ENCODE results near the gene CPTP. TPM values are rescaled to one million over a fixed set of nuclear protein-coding genes. Genes with fewer than 3 reads are reported as not detected.

The CPTP gene
- total and polyA plus RNA-seq, 2 of the 13 experiments (the other 11 are each of a cell fraction or from before 2014, with no cell fraction given) = 5.5 to 9.3 TPM

GRCh38 chr1:1347663-1348419, 23.2 kb downstream of the CPTP start (continued):
- TF ChIP-seq KAT2B (IDR thresholded peaks at IDR 0.05; ENCODE audit: borderline replicate concordance, low read depth, low read length) (no peak), ATF7-NPFF (CRISPR knock-in tag; IDR thresholded peaks at IDR 0.05; ENCODE audit: low read depth) (0 out of 2 replicates have a peak, but pooled peaks have one; percentile 30)

DNA sequence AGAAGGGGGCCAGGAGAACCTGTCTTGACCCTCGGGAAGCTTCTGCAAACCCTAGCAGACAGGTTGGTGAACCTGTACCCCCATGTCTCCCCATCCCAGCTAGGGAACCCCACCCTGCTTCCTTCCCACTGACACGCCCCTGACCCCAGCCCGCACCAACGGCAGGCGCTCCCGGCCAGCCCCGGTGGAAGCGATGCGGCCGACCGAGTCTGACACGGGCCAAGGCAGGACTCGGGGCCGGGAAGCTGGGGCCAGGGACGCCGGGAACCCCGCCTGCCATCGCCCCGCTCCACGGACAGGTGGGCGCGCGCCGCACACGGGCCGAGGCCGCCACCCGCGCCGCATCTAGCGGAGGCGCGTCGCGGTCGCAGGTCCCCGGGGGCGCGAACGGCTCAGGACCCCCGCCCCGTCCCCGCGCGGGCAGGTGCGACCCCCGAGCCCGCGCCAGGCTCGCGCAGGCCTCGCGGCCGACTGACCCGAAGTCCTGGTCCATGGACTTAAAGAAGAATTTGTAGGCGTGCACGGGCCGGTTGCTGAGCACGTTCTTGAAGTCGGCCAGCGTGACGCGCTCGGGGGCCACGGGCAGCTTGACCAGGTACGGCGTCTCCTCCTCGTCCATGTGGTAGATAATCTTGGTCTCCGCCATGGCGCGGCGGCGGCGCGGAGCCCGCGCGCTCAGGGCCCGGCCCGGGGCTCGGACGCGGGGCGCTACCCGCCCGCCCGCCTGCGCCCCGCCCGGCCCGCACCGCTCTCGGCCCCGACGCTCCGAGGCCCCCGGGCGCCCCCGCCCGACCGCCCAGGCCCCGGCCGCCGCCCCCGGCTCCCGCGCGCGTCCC, 24.0 kb downstream of the CPTP start:
- no TSS peak for BruUV-seq (replicated peaks)
- TF ChIP-seq NR0B2 (CRISPR knock-in tag; IDR thresholded peaks at IDR 0.05) (no peak), ZNF83 (CRISPR knock-in tag; IDR thresholded peaks at IDR 0.05; ENCODE audit: borderline replicate concordance) (no peak), HHEX (CRISPR knock-in tag; IDR thresholded peaks at IDR 0.05) (no peak), BCL6 (CRISPR knock-in tag; IDR thresholded peaks at IDR 0.05) (no peak), HCFC1 (IDR thresholded peaks at IDR 0.05; ENCODE audit: low read depth, low read length) (no peak), ZMAT5 (CRISPR knock-in tag; IDR thresholded peaks at IDR 0.05; ENCODE audit: borderline replicate concordance, low read depth) (no peak), CREB1 (IDR thresholded peaks at IDR 0.05) (no peak), CREB1 (CRISPR knock-in tag; IDR thresholded peaks at IDR 0.05) (no peak), GATAD1 (CRISPR knock-in tag; IDR thresholded peaks at IDR 0.05) (no peak), CENPT (CRISPR knock-in tag; IDR thresholded peaks at IDR 0.05; ENCODE audit: low read depth) (no peak), CCDC6 (CRISPR knock-in tag; IDR thresholded peaks at IDR 0.05) (no peak), ZBTB25 (CRISPR knock-in tag; IDR thresholded peaks at IDR 0.05) (no peak), ZNF256 (CRISPR knock-in tag; conservative IDR thresholded peaks at IDR 0.05) (no peak), ERF (CRISPR knock-in tag; IDR thresholded peaks at IDR 0.05) (no peak), SMYD3 (CRISPR knock-in tag; IDR thresholded peaks at IDR 0.05) (no peak), TMF1 (CRISPR knock-in tag; IDR thresholded peaks at IDR 0.05; ENCODE audit: low read depth) (0 out of 2 replicates have a peak, but pooled peaks have one; percentile 34), EEA1 (CRISPR knock-in tag; IDR thresholded peaks at IDR 0.05; ENCODE audit: borderline replicate concordance) (peak; percentile 20; the same call in 1 of the 2 replicates)

More for the DNA sequence above, 24.0 kb downstream of the CPTP start:
- in situ Hi-C loops (cut with HindIII; ENCODE audit: extremely low pct_ligation_motif_present, low pct_unique_long_range_greater_than_20kb) = no loop called here
- DNase-seq (ENCODE audit: low spot score) = no peak
- WGBS (ENCODE audit: low lambda C conversion rate) = 0% methylated on average over 3 of the region's 109 CpGs
- Histone ChIP-seq H3K9me3 (ENCODE audit: low read length) (no peaks in the 10 kb centered on the region), H3K4me3 (replicated peaks in 1 of 3; ENCODE audit: insufficient read depth in 1 of 3, low read depth in 2 of 3, low read length in 3 of 3) (peak overlapping the region; percentile 79 to 89 (median 85)), H2AFZ (ENCODE audit: low read length) (no peak overlapping the region), H3K36me3 (replicated peaks in 1 of 2; ENCODE audit: control insufficient read depth in 1 of 2, insufficient read depth in 2 of 2, low read length in 2 of 2) (no peaks in the 10 kb centered on the region), H3K27me3 (ENCODE audit: control insufficient read depth in 1 of 2, insufficient read depth in 2 of 2, low read length in 2 of 2) (no peaks in the 10 kb centered on the region), H3K4me1 (ENCODE audit: insufficient read depth, low read length) (peaks cover 57% of the 10 kb centered on the region), H3K27ac (ENCODE audit: extremely low read length, insufficient read depth, low read length) (peak overlapping the region; percentile 82), H3K4me2 (ENCODE audit: low read depth, low read length) (peak overlapping the region; percentile 91), H3K9ac (ENCODE audit: insufficient read depth, low read depth, low read length) (peak overlapping the region; percentile 91), H3K79me2 (ENCODE audit: insufficient read depth, low read length) (peaks cover 48% of the 10 kb centered on the region), H4K20me1 (ENCODE audit: insufficient read depth, low read length) (peaks cover 29% of the 10 kb centered on the region; the same call in 1 of the 2 replicates)
- no peak for FAIRE-seq
- ChIA-PET POLR2A (interaction anchor here (0.5 to 2.7 kb wide), 15 partner anchors 10 to 156 kb away, joined by 3 to 38 read pairs (median 6); partner anchors contain the start of genes AURKAIP1, CCNL2, MXRA8 and TAS1R3), CTCF (ENCODE audit: low intra/inter-chr PET ratio, low total read pairs) (interaction anchor here (2.0 kb wide), 1 partner anchor 24 kb away, joined by 13 read pairs; no protein-coding TSS in a partner anchor)
- no peak for ATAC-seq
- intact Hi-C loops (cut with micrococcal nuclease; ENCODE audit: unreplicated experiment) = no loop called here
